ENCODE results near the gene TRRAP. TPM values are rescaled to one million over a fixed set of nuclear protein-coding genes. Genes with fewer than 3 reads are reported as not detected.

TRRAP gene
- total and polyA plus RNA-seq, 2 of the 4 experiments (the other 2 are of a cell fraction) = 12.5 to 18.1 TPM

- H3K4ac ChIP-seq (ENCODE audit: low read depth, low read length) = no peak overlapping the region
- no peak overlapping the region for H2BK15ac ChIP-seq (ENCODE audit: low read depth, low read length)
- TF ChIP-seq RCOR1 (IDR thresholded peaks at IDR 0.05; ENCODE audit: insufficient replicate concordance, low read length) (no peak), CEBPB (IDR thresholded peaks at IDR 0.05; ENCODE audit: low read depth, low read length) (no peak), CTCF (conservative IDR thresholded peaks at IDR 0.05; ENCODE audit: low read depth, low read length) (no peak), SMC3 (IDR thresholded peaks at IDR 0.05; ENCODE audit: low read depth, low read length) (no peak), BHLHE40 (IDR thresholded peaks at IDR 0.05; ENCODE audit: low read depth, low read length) (no peak), CHD1 (IDR thresholded peaks at IDR 0.05; ENCODE audit: low read depth, low read length) (no peak), NFE2L2 (IDR thresholded peaks at IDR 0.05; ENCODE audit: low read depth, low read length) (no peak), MXI1 (IDR thresholded peaks at IDR 0.05; ENCODE audit: borderline replicate concordance, low read depth, low read length) (no peak)
- H4K8ac ChIP-seq (ENCODE audit: low read depth in 2 of 2, low read length in 2 of 2) = no peak overlapping the region
- no peak overlapping the region for H3K4me2 ChIP-seq (ENCODE audit: low read depth, low read length)
- H2AFZ ChIP-seq (replicated peaks; ENCODE audit: low read length, poor library complexity) = no peak overlapping the region
- no peaks in the 10 kb centered on the region for H3K27me3 ChIP-seq (ENCODE audit: control insufficient read depth, insufficient read depth, low read length)
- no peaks in the 10 kb centered on the region for H3K4me1 ChIP-seq (ENCODE audit: control insufficient read depth, insufficient read depth, low read length)
- H4K91ac ChIP-seq (ENCODE audit: insufficient read depth, low read depth, low read length) = no peak overlapping the region
- POLR2A ChIA-PET (ENCODE audit: unreplicated experiment) = interaction anchor here (0.6 kb wide), 1 partner anchor 32 kb away, joined by 4 read pairs; no protein-coding TSS in a partner anchor
- no peak overlapping the region for H3K4me3 ChIP-seq (ENCODE audit: insufficient read depth, low read depth, low read length)
- dilution Hi-C loops (cut with HindIII; ENCODE audit: low sequenced_read_pairs, unreplicated experiment) (no loop called here), in situ Hi-C loops (cut with MboI; ENCODE audit: low sequenced_read_pairs) (no loop called here), intact Hi-C loops (cut with micrococcal nuclease) (loop anchor here (10.0 kb wide), 1 partner anchor 92 kb away; no protein-coding TSS in a partner anchor)
- no peak overlapping the region for H2AK5ac ChIP-seq (ENCODE audit: low read depth, low read length)
- DNase-seq (no peak), ATAC-seq (ENCODE audit: low read depth) (no peak)
- H2BK120ac ChIP-seq (ENCODE audit: low read depth, low read length) = no peak overlapping the region
- no peak overlapping the region for H2BK20ac ChIP-seq (ENCODE audit: low read depth, low read length)
- no peak overlapping the region for H2BK5ac ChIP-seq (ENCODE audit: low read depth, low read length, poor library complexity, severe bottlenecking)
- H3K14ac ChIP-seq (replicated peaks; ENCODE audit: low read depth, low read length) = no peak overlapping the region
- no peak overlapping the region for H3K23ac ChIP-seq (ENCODE audit: low read depth, low read length)
- BruUV-seq (replicated peaks) = no TSS peak
- no peaks in the 10 kb centered on the region for H3K9me1 ChIP-seq (ENCODE audit: insufficient read depth, low read length)
- no peaks in the 10 kb centered on the region for H3K9me3 ChIP-seq (ENCODE audit: control insufficient read depth, insufficient read depth, low read length)
- no peak overlapping the region for H3K9ac ChIP-seq (ENCODE audit: low read depth, low read length)
- CTCF ChIA-PET = no interaction called here
- H3K56ac ChIP-seq (ENCODE audit: extremely low read depth, insufficient read depth, low read length) = no peak overlapping the region
- no CpG with 5 or more reads among the region's 7 CpGs for WGBS, 2 experiments (ENCODE audit: extremely low coverage in 2 of 2, insufficient read length in 1 of 2)
- H3K27ac ChIP-seq (ENCODE audit: insufficient read depth, low read length) = no peak overlapping the region
- H4K20me1 ChIP-seq (ENCODE audit: insufficient read depth, low read length) = peaks cover 3% of the 10 kb centered on the region; the same call in 1 of the 2 replicates
- peaks cover 10 to 21% of the 10 kb centered on the region in 2 experiments for H3K79me1 ChIP-seq (ENCODE audit: low read depth in 1 of 2, low read length in 2 of 2)
- no peak overlapping the region for H4K5ac ChIP-seq (ENCODE audit: low read depth, low read length)
- H2AK9ac ChIP-seq (replicated peaks; ENCODE audit: low read depth, low read length, poor library complexity) = no peak overlapping the region
- H3K36me3 ChIP-seq (ENCODE audit: control insufficient read depth, insufficient read depth, low read length) = peaks cover 39% of the 10 kb centered on the region
- H3K18ac ChIP-seq (ENCODE audit: low read depth, low read length) = no peak overlapping the region
These were observed 14.3 kb downstream of the TRRAP start for GRCh38 chr7:98892609-98893008.
